OCI-LY3 (cell line): ENCODE measurements around the gene SH2D2A.

ENCODE experiments used
- CTCF ChIP-seq: fragments of 200-600, 300-600 bp; sonication (generic); IDR thresholded peaks from 2 replicates; pipeline ENCODE4 v1.5.1; 2014; ENCODE audit warnings: antibody characterized with exemption, low read length, low read depth
- EZH2phosphoT487 ChIP-seq: fragments of 200-600 bp; shearing (Covaris generic); IDR thresholded peaks from 2 replicates; pipeline ENCODE4 v1.6.1; 2018; ENCODE audit warnings: antibody characterized with exemption, mixed run types, low read depth

GRCh38 chr1:156857532-156857931, 40.9 kb upstream of the SH2D2A start:
- TF ChIP-seq CTCF (no peak), EZH2phosphoT487 (no peak)
